ENCODE data around the gene GADD45GIP1.
"Not testable (repeated sequence)": the region's sequence is repeated elsewhere in the genome, so short reads cannot be mapped to it uniquely, and the experiment has no call there.

The GADD45GIP1 gene

GRCh38 chr19:12940897-12941296 is 16.1 kb downstream of the GADD45GIP1 start:
- DNase-seq (ENCODE audit: low read depth in 3 of 3), result no peak

- DNase-seq (ENCODE audit: low read depth in 3 of 3), result no peak
Measured at GRCh38 chr19:12939975-12940423, 17.0 kb downstream of the GADD45GIP1 start.

GRCh38 chr19:12938779-12939601 is 18.0 kb downstream of the GADD45GIP1 start:
- no peak for DNase-seq (ENCODE audit: low read depth in 3 of 3)

- peak; percentile 98 to 99 (median 99) for DNase-seq (ENCODE audit: low read depth in 3 of 3)
Measured at GRCh38 chr19:12937927-12938778, 18.9 kb downstream of the GADD45GIP1 start, which contains the start of gene CALR. CALR (plus strand) TSS chr19:12938609; CDS start chr19:12938680, 71 bp downstream.

GRCh38 chr19:12937093-12937926 is 19.7 kb downstream of the GADD45GIP1 start:
- DNase-seq (ENCODE audit: low read depth in 3 of 3), result no peak

GRCh38 chr19:12936582-12936981 is 20.4 kb downstream of the GADD45GIP1 start:
- no peak for DNase-seq (ENCODE audit: low read depth in 3 of 3)

- DNase-seq (ENCODE audit: low read depth in 3 of 3), result no peak
Measured at GRCh38 chr19:12935071-12935470, 22.0 kb downstream of the GADD45GIP1 start.

- DNase-seq (ENCODE audit: low read depth in 3 of 3), result peak; percentile 80 to 90 (median 87)
Measured at GRCh38 chr19:12933287-12934072, 23.5 kb downstream of the GADD45GIP1 start, which contains the start of gene FARSA. FARSA (minus strand) TSS chr19:12933711; CDS start chr19:12933696, 15 bp downstream.

- no peak for DNase-seq (ENCODE audit: low read depth in 3 of 3)
Measured at GRCh38 chr19:12932392-12933286, 24.4 kb downstream of the GADD45GIP1 start.

GRCh38 chr19:12930002-12930645 is 26.9 kb downstream of the GADD45GIP1 start:
- DNase-seq (ENCODE audit: low read depth in 3 of 3), result no peak

GRCh38 chr19:12924621-12925310 is 32.3 kb downstream of the GADD45GIP1 start:
- DNase-seq (ENCODE audit: low read depth in 3 of 3), result no peak

GRCh38 chr19:12922959-12923358 is 34.1 kb downstream of the GADD45GIP1 start:
- DNase-seq (ENCODE audit: low read depth in 3 of 3), result no peak

GRCh38 chr19:12921047-12921446 is 36.0 kb downstream of the GADD45GIP1 start:
- DNase-seq (ENCODE audit: low read depth in 3 of 3), result no peak

- DNase-seq (ENCODE audit: low read depth in 3 of 3), result no peak
Measured at GRCh38 chr19:12918253-12918652, 38.8 kb downstream of the GADD45GIP1 start.

GRCh38 chr19:12915860-12916259 is 41.2 kb downstream of the GADD45GIP1 start:
- not testable (repeated sequence) for DNase-seq (ENCODE audit: low read depth in 3 of 3)

GRCh38 chr19:12913851-12914690 is 43.0 kb downstream of the GADD45GIP1 start:
- no peak for DNase-seq (ENCODE audit: low read depth in 3 of 3)

- no peak for DNase-seq (ENCODE audit: low read depth in 3 of 3)
Measured at GRCh38 chr19:12913011-12913561, 43.9 kb downstream of the GADD45GIP1 start.
